ENCODE measurements around the gene SYDE2.

- TF ChIP-seq SRSF9 (IDR thresholded peaks at IDR 0.05; ENCODE audit: borderline replicate concordance, low read depth, low read length): no peak
- TF ChIP-seq CHD4 (IDR thresholded peaks at IDR 0.05; ENCODE audit: insufficient read depth, insufficient replicate concordance, low read depth, low read length, poor library complexity, severe bottlenecking): no peak
- no peak for TF ChIP-seq EZH2 (IDR thresholded peaks at IDR 0.05; ENCODE audit: borderline replicate concordance, low read depth, low read length)
- TF ChIP-seq ARNT (IDR thresholded peaks at IDR 0.05): no peak
- no peak for TF ChIP-seq TBP (optimal IDR thresholded peaks at IDR 0.05; ENCODE audit: low read depth, low read length)
- TF ChIP-seq KDM2B (CRISPR knock-in tag; IDR thresholded peaks at IDR 0.05): no peak
- TF ChIP-seq ZNF324 (CRISPR knock-in tag; IDR thresholded peaks at IDR 0.05): no peak
Observed at GRCh38 chr1:85124091-85124490, 76.7 kb downstream of the SYDE2 start.
